ENCODE results near the gene RELB.

RELB gene

DNA sequence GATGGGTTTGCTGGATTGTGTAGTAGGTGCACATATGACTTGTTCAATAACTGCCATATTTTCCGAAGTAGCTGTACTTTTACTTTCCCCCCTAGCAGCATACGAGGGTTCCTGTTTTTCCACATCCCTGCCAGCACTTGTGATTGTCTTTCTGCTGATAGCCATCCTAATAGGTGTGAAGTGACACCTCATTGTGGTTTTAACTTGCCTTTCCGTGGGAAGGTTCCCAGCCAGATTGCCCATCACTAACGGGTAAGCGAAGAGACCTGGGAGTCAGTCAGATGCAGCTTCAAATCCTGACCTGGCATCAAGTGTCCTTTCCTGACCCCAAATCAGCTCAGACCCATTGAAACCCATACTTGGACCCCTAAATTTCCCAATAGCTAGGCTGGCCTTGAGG is 41.6 kb upstream of the RELB start:
- TF ChIP-seq CTCF (IDR thresholded peaks at IDR 0.05): no peak

- no peak for TF ChIP-seq CTCF (IDR thresholded peaks at IDR 0.05)
Observed at GRCh38 chr19:44960906-44961728, 40.1 kb upstream of the RELB start.

DNA sequence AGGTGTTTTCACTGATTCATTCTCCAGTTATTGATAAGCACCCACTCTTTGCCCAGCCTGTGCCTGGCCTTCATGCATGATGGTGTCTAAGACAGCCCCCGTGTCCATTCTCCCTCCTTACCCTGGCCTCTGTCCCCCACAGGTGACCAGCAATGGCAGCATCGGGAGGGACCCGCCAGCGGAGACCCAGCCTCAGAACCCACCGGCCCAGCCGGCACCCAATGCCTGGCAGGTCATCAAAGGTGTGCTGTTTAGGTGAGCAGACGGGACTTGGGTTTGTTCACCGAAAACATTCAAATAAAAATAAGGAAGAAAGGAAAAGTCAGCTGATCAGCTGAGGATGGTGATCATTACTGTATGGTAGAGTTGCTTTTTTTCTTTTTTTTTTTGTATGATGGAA is 39.4 kb upstream of the RELB start:
- no peak for TF ChIP-seq CTCF (IDR thresholded peaks at IDR 0.05)

DNA sequence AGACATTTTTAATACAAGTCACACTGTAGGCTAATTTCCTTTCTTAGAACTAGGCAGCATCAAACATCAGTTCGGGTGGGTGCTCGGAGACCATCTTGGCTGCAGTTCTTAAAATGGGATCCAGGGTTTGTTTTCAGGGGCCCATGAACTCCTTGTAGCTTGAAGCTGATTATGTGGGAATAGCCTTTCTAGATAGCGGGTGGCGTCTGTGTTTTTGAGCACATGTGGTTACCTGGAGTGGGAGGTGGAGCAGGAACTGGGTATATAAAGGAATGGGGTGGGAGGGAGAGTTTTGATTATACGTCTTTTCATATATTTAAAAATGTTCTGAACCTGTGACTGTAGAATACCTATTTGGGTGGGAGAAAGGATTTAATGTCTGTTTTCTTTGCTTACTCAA is 33.1 kb upstream of the RELB start:
- TF ChIP-seq CTCF (IDR thresholded peaks at IDR 0.05): no peak

- no peak for TF ChIP-seq CTCF (IDR thresholded peaks at IDR 0.05)
Observed at GRCh38 chr19:44968670-44969069, 32.6 kb upstream of the RELB start.

DNA sequence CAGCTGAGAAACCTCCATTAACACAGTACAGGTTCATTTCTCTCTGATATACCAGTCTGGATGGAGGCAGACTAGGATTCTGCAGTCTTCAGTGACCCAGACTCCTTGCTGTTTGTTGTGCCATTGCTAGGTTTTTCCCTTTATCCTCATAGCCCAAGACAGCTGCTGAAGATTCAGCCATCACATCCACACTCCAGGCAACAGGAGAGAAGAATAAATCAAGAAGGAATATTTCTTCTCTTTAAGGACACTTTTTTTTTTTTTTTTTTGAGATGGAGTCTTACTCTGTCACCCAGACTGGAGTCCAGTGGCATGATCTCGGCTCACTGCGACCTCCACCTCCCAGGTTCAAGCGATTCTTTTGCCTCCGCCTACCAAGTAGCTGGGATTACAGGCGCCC is 31.8 kb upstream of the RELB start:
- TF ChIP-seq CTCF (IDR thresholded peaks at IDR 0.05): no peak

- no peak for TF ChIP-seq CTCF (IDR thresholded peaks at IDR 0.05)
Observed at GRCh38 chr19:44972802-44973201, 28.5 kb upstream of the RELB start.

Measured in LNCAP (cell line).